Kidney (tissue), 14 donors: ENCODE results near the gene PRTN3. TPM values are rescaled to one million over a fixed set of nuclear protein-coding genes. Genes with fewer than 3 reads are reported as not detected.

Experiments
- DNase-seq, 5 donors: peaks; one replicate each; pipeline ENCODE4 v3.0.0-alpha.2; 2013 to 2020
- FAIRE-seq: peaks from 2 replicates; lab custom pipeline; 2012; peaks lifted over from hg19 to GRCh38; lab: Jason Lieb, UNC
- H3K27ac ChIP-seq, 2 donors: one replicate each; pipeline ENCODE4 v1.7.0; 2013; ENCODE audit warnings: low read depth in 2 of 2, low read length in 2 of 2, inconsistent platforms in 1 of 2
- H3K27me3 ChIP-seq: one replicate; pipeline ENCODE4 v1.7.1; 2013; ENCODE audit warnings: low read length, inconsistent platforms; ENCODE audit not compliant: control insufficient read depth, insufficient read depth
- H3K36me3 ChIP-seq, 3 donors: one replicate each; pipeline versions ENCODE4 v1.7.0 to v1.7.1; 2013; ENCODE audit warnings: low read length in 3 of 3, control low read depth in 1 of 3, inconsistent platforms in 1 of 3; ENCODE audit not compliant: insufficient read depth in 3 of 3, control insufficient read depth in 2 of 3
- H3K4me1 ChIP-seq, 3 donors: one replicate each; pipeline versions ENCODE4 v1.7.0 to v1.7.1; 2013; ENCODE audit warnings: low read length in 3 of 3, inconsistent platforms in 1 of 3, low read depth in 1 of 3; ENCODE audit not compliant: control insufficient read depth in 2 of 3, insufficient read depth in 2 of 3
- H3K4me3 ChIP-seq, 3 donors: one replicate each; pipeline versions ENCODE4 v1.7.0 to v1.8.1; 2013; ENCODE audit warnings: low read length in 3 of 3, control low read depth in 1 of 3, inconsistent platforms in 1 of 3
- H3K9ac ChIP-seq, 3 donors: one replicate each; pipeline versions ENCODE4 v1.7.0 to v1.7.1; 2013; ENCODE audit warnings: low read length in 3 of 3, control low read depth in 1 of 3, inconsistent platforms in 1 of 3
- H3K9me3 ChIP-seq, 3 donors: one replicate each; pipeline versions ENCODE4 v1.7.0 to v1.7.1; 2013; ENCODE audit warnings: low read length in 3 of 3, control low read depth in 1 of 3, inconsistent platforms in 1 of 3; ENCODE audit not compliant: control insufficient read depth in 2 of 3, insufficient read depth in 1 of 3
- intact Hi-C: fragments of 100-400 bp; cut with DNase I; formaldehyde crosslinking; loops from one replicate; pipeline ENCODE4 v1.11.1; 2022
- polyA plus RNA-seq: library from polyadenylated mRNA; stranded (reverse); fragments of 350-450 nt; fragmentation: Illumina TruSeq; extraction: RNeasy Lipid Tissue Mini Kit (QIAGEN cat#74804); gene quantifications from one replicate; pipeline ENCODE4 v1.2.3, GENCODE V29; 2014; ENCODE audit warnings: low read depth, low replicate concordance; ENCODE audit not compliant: insufficient read depth
- total RNA-seq: library from RNA; stranded (reverse); fragmentation: NEBNext Ultra II Directional; extraction: Animal tissue kit (Norgen Biotek cat#: 25700); gene quantifications from one replicate; pipeline ENCODE4 v1.2.1, GENCODE V29; 2021
- TF ChIP-seq, protein P1 (sequence below): IDR thresholded peaks from 3 replicates; pipeline ENCODE4 v1.5.1; 2012; ENCODE audit warnings: mild to moderate bottlenecking, moderate library complexity, borderline replicate concordance; ENCODE audit not compliant: insufficient read depth; ENCODE audit errors: extremely low read depth
- donor health status: control.
- donor health status: control.
- donor health status: control.
- donor health status: control.
- donor health status: control.
- donor health status: DM: yes; HTN: yes; CAD: no.
- donor health status: Normal renal cell carcinoma (clear cell type).

Gene PRTN3
- total and polyA plus RNA-seq, 2 donors from 2014 or later: not detected

DNA sequence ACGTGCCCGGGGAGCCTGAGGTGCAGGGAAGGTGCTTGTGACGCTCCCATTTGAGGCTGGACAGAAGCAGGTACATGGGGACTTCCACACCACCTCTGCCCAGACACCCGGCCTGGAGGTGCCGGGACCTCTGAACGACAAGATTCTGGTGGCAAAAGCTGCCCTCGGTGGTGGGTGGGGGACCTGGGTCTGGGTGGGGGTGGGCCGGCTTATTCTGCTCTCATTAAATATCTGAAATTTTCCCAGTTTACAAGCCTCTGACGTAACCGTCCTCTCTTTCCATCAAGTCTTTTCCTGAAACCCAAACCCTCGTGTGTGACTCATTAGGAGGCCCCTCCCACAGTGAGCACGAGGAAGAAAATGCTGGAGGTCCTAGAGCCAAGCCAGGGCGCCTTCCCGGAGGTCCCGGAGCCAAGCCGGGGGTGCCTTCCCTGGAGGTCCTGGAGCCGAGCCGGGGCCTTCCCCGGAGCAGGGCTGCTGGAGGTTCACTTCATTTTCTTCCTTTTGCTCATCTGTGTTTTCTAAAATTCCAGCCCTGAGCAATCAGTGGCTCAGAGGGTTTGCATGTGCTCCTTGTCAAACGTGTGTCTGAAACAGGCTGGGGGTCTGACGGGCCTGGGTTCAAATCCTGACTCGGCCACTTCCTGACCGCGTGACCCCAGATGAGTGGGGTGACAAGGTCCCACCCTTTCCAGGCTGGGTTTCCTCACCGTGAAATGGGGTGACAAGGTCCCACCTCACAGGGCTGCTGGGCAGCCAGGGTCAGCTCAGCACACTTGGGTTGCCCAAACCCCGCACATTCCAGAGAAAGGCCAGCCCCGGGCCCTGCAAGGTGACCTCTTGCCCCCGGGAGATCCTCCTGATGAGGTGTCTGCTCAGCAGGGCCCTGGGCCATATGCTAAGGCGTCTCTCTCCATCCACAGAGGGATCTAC, 28.7 kb downstream of the PRTN3 start:
- Histone ChIP-seq H3K4me1 (peaks cover 0 to 4% (median 0%) of the 10 kb centered on the region in 3 donors), H3K36me3 (peaks cover 0 to 10% (median 0%) of the 10 kb centered on the region in 3 donors), H3K9me3 (no peaks in the 10 kb centered on the region), H3K9ac (no peak overlapping the region), H3K27ac (peak overlapping the region; percentile 34 to 91), H3K4me3 (no peak overlapping the region), H3K27me3 (no peaks in the 10 kb centered on the region)
- intact Hi-C loops: no loop called here
- DNase-seq: peak in 1 of 5 donors; percentile 94
- TF ChIP-seq, protein P1, sequence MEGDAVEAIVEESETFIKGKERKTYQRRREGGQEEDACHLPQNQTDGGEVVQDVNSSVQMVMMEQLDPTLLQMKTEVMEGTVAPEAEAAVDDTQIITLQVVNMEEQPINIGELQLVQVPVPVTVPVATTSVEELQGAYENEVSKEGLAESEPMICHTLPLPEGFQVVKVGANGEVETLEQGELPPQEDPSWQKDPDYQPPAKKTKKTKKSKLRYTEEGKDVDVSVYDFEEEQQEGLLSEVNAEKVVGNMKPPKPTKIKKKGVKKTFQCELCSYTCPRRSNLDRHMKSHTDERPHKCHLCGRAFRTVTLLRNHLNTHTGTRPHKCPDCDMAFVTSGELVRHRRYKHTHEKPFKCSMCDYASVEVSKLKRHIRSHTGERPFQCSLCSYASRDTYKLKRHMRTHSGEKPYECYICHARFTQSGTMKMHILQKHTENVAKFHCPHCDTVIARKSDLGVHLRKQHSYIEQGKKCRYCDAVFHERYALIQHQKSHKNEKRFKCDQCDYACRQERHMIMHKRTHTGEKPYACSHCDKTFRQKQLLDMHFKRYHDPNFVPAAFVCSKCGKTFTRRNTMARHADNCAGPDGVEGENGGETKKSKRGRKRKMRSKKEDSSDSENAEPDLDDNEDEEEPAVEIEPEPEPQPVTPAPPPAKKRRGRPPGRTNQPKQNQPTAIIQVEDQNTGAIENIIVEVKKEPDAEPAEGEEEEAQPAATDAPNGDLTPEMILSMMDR: no peak
- no peak for FAIRE-seq

GRCh38 chr19:870314-870713, 29.5 kb downstream of the PRTN3 start:
- FAIRE-seq (no peak), DNase-seq (no peak)
- intact Hi-C loops: no loop called here
- H3K9me3 ChIP-seq: no peaks in the 10 kb centered on the region
- H3K4me3 ChIP-seq: no peak overlapping the region
- H3K36me3 ChIP-seq: peaks cover 0 to 10% (median 0%) of the 10 kb centered on the region in 3 donors
- no peak overlapping the region for H3K9ac ChIP-seq
- H3K27ac ChIP-seq: peak overlapping the region; percentile 34 to 91
- TF ChIP-seq, protein P1: no peak
- H3K4me1 ChIP-seq: peaks cover 0 to 4% (median 0%) of the 10 kb centered on the region in 3 donors
- H3K27me3 ChIP-seq: no peaks in the 10 kb centered on the region

- intact Hi-C loops: no loop called here
- DNase-seq (peak in 2 of 5 donors; percentile 37 to 91), FAIRE-seq (no peak)
- Histone ChIP-seq H3K27me3 (no peaks in the 10 kb centered on the region), H3K9ac (no peak overlapping the region), H3K4me3 (no peak overlapping the region), H3K9me3 (no peaks in the 10 kb centered on the region), H3K4me1 (peaks cover 0 to 4% (median 0%) of the 10 kb centered on the region in 3 donors), H3K36me3 (peaks cover 0 to 10% (median 0%) of the 10 kb centered on the region in 3 donors), H3K27ac (no peak overlapping the region)
- TF ChIP-seq, protein P1: no peak
Observed at GRCh38 chr19:870963-871401, 30.2 kb downstream of the PRTN3 start.
